Fibroblast of peridontal ligament (primary cell): Measurements from ENCODE around the gene IL13RA2.

Experiments used
- DNase-seq: peaks from one replicate; pipeline ENCODE4 v3.0.0-alpha.2; 2010; ENCODE audit errors: extremely low read depth

IL13RA2 gene

GRCh38 chrX:114985967-114986592 lies 31.3 kb downstream of the IL13RA2 start:
- DNase-seq, result no peak

GRCh38 chrX:114976292-114976691 lies 41.1 kb downstream of the IL13RA2 start:
- DNase-seq, result peak; percentile 36

GRCh38 chrX:114973013-114973412 lies 44.4 kb downstream of the IL13RA2 start:
- no peak for DNase-seq

- DNase-seq, result peak; percentile 77
These were observed 46.6 kb downstream of the IL13RA2 start for GRCh38 chrX:114970806-114971205.

GRCh38 chrX:114964374-114964773 lies 53.0 kb downstream of the IL13RA2 start:
- DNase-seq, result no peak

- no peak for DNase-seq
These were observed 55.2 kb downstream of the IL13RA2 start for GRCh38 chrX:114962209-114962608.

GRCh38 chrX:114959729-114960128 lies 57.7 kb downstream of the IL13RA2 start:
- DNase-seq, result peak; percentile 46
